HepG2 (cell line): Measurements from ENCODE around the gene DPH5.

Experiments
- BRCA1 ChIP-seq: sonication (generic); formaldehyde crosslinking; IDR thresholded peaks from 2 replicates; pipeline ENCODE4 v1.4.0; 2020; ENCODE audit warnings: missing genetic modification reagents
- SMAD3 ChIP-seq: sonication (generic); formaldehyde crosslinking; IDR thresholded peaks from 2 replicates; pipeline ENCODE4 v1.4.0; 2020; ENCODE audit warnings: missing genetic modification reagents
- ZNF260 ChIP-seq: sonication (generic); formaldehyde crosslinking; IDR thresholded peaks from 2 replicates; pipeline ENCODE4 v1.4.0; 2020; ENCODE audit warnings: missing genetic modification reagents, low read depth, mild to moderate bottlenecking, borderline replicate concordance

GRCh38 chr1:100968621-100969020, 57.0 kb downstream of the DPH5 start:
- TF ChIP-seq SMAD3 (CRISPR knock-in tag) (no peak), ZNF260 (CRISPR knock-in tag) (no peak), BRCA1 (CRISPR knock-in tag) (no peak)
